HPDE6-E6E7 (cell line): Measurements from ENCODE around the gene KCNJ6.
"Not testable (repeated sequence)": the region's sequence is repeated elsewhere in the genome, so short reads cannot be mapped to it uniquely, and the experiment has no call there.

ENCODE experiments used
- DNase-seq: peaks from one replicate; pipeline ENCODE4 v3.0.0; 2011; ENCODE audit warnings: missing footprints; ENCODE audit errors: extremely low spot score

Gene KCNJ6

GRCh38 chr21:37683396-37684114, 232.7 kb downstream of the KCNJ6 start:
- DNase-seq, result no peak

- DNase-seq, result no peak
Measured at GRCh38 chr21:37682966-37683365, 233.3 kb downstream of the KCNJ6 start.

GRCh38 chr21:37677006-37677405, 239.3 kb downstream of the KCNJ6 start:
- no peak for DNase-seq

GRCh38 chr21:37675202-37675801, 241.0 kb downstream of the KCNJ6 start:
- DNase-seq, result peak; percentile 40

- DNase-seq, result no peak
Measured at GRCh38 chr21:37673801-37674575, 242.3 kb downstream of the KCNJ6 start.

GRCh38 chr21:37671381-37671780, 244.9 kb downstream of the KCNJ6 start:
- no peak for DNase-seq

GRCh38 chr21:37670883-37671282, 245.4 kb downstream of the KCNJ6 start:
- DNase-seq, result peak; percentile 46

GRCh38 chr21:37669249-37669648, 247.0 kb downstream of the KCNJ6 start:
- DNase-seq, result no peak

- DNase-seq, result no peak
Measured at GRCh38 chr21:37668462-37669239, 247.6 kb downstream of the KCNJ6 start.

GRCh38 chr21:37667380-37667779, 248.9 kb downstream of the KCNJ6 start:
- DNase-seq, result no peak

- DNase-seq, result peak; percentile 33
Measured at GRCh38 chr21:37665230-37666024, 250.8 kb downstream of the KCNJ6 start.

- DNase-seq, result not testable (repeated sequence)
Measured at GRCh38 chr21:37662227-37662626, 254.0 kb downstream of the KCNJ6 start.

- no peak for DNase-seq
Measured at GRCh38 chr21:37660709-37661108, 255.5 kb downstream of the KCNJ6 start.

GRCh38 chr21:37659874-37660273, 256.4 kb downstream of the KCNJ6 start:
- DNase-seq, result no peak

- DNase-seq, result peak; percentile 45
Measured at GRCh38 chr21:37658817-37659458, 257.3 kb downstream of the KCNJ6 start.

- no peak for DNase-seq
Measured at GRCh38 chr21:37658121-37658816, 258.0 kb downstream of the KCNJ6 start.

GRCh38 chr21:37656899-37657298, 259.4 kb downstream of the KCNJ6 start:
- no peak for DNase-seq

- no peak for DNase-seq
Measured at GRCh38 chr21:37655611-37656300, 260.5 kb downstream of the KCNJ6 start.

- no peak for DNase-seq
Measured at GRCh38 chr21:37654596-37654995, 261.7 kb downstream of the KCNJ6 start.
